ENCODE data around the gene TOX2. TPM values are rescaled to one million over a fixed set of nuclear protein-coding genes. Genes with fewer than 3 reads are reported as not detected.

The TOX2 gene
- total RNA-seq, 1 experiment from 2014 or later: 117 TPM

GRCh38 chr20:43949248-43949647, 34.6 kb downstream of the TOX2 start:
- ChIA-PET CTCF (no interaction called here), POLR2A (ENCODE audit: low non-redundant PET) (no interaction called here)
- peaks cover 63% of the 10 kb centered on the region for H3K4me1 ChIP-seq (ENCODE audit: insufficient read depth, low read length, poor library complexity, severe bottlenecking)
- no TSS peak for BruUV-seq (replicated peaks)
- intact Hi-C loops (cut with micrococcal nuclease; ENCODE audit: unreplicated experiment): no loop called here
- no peaks in the 10 kb centered on the region for H3K9me3 ChIP-seq (ENCODE audit: low read depth, low read length, poor library complexity, severe bottlenecking)
- H3K36me3 ChIP-seq (ENCODE audit: insufficient read depth, low read length, poor library complexity, severe bottlenecking): no peaks in the 10 kb centered on the region
- DNase-seq (ENCODE audit: low spot score): no peak
- peak overlapping the region; percentile 57 for H3K27ac ChIP-seq (ENCODE audit: low read depth, low read length, poor library complexity, severe bottlenecking)
- no peak for TF ChIP-seq EZH2 (IDR thresholded peaks at IDR 0.05; ENCODE audit: borderline replicate concordance, low read depth, low read length, poor library complexity, severe bottlenecking)
- TF ChIP-seq, protein P1, sequence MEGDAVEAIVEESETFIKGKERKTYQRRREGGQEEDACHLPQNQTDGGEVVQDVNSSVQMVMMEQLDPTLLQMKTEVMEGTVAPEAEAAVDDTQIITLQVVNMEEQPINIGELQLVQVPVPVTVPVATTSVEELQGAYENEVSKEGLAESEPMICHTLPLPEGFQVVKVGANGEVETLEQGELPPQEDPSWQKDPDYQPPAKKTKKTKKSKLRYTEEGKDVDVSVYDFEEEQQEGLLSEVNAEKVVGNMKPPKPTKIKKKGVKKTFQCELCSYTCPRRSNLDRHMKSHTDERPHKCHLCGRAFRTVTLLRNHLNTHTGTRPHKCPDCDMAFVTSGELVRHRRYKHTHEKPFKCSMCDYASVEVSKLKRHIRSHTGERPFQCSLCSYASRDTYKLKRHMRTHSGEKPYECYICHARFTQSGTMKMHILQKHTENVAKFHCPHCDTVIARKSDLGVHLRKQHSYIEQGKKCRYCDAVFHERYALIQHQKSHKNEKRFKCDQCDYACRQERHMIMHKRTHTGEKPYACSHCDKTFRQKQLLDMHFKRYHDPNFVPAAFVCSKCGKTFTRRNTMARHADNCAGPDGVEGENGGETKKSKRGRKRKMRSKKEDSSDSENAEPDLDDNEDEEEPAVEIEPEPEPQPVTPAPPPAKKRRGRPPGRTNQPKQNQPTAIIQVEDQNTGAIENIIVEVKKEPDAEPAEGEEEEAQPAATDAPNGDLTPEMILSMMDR (conservative IDR thresholded peaks at IDR 0.05; ENCODE audit: low read depth, low read length): no peak
- no peak overlapping the region for H3K4me3 ChIP-seq (ENCODE audit: low read depth, low read length, poor library complexity, severe bottlenecking)
- no peaks in the 10 kb centered on the region for H3K27me3 ChIP-seq (replicated peaks; ENCODE audit: insufficient read depth, low read depth, low read length, poor library complexity)

- intact Hi-C loops (cut with micrococcal nuclease; ENCODE audit: unreplicated experiment): no loop called here
- no peaks in the 10 kb centered on the region for H3K36me3 ChIP-seq (ENCODE audit: insufficient read depth, low read length, poor library complexity, severe bottlenecking)
- no peaks in the 10 kb centered on the region for H3K27me3 ChIP-seq (replicated peaks; ENCODE audit: insufficient read depth, low read depth, low read length, poor library complexity)
- TF ChIP-seq EZH2 (IDR thresholded peaks at IDR 0.05; ENCODE audit: borderline replicate concordance, low read depth, low read length, poor library complexity, severe bottlenecking): no peak
- TF ChIP-seq, protein P1 (conservative IDR thresholded peaks at IDR 0.05; ENCODE audit: low read depth, low read length): no peak
- CTCF ChIA-PET: no interaction called here
- no TSS peak for BruUV-seq (replicated peaks)
- POLR2A ChIA-PET (ENCODE audit: low non-redundant PET): no interaction called here
- no peaks in the 10 kb centered on the region for H3K9me3 ChIP-seq (ENCODE audit: low read depth, low read length, poor library complexity, severe bottlenecking)
- H3K27ac ChIP-seq (ENCODE audit: low read depth, low read length, poor library complexity, severe bottlenecking): no peak overlapping the region
- no peak for DNase-seq (ENCODE audit: low spot score)
- peaks cover 65% of the 10 kb centered on the region for H3K4me1 ChIP-seq (ENCODE audit: insufficient read depth, low read length, poor library complexity, severe bottlenecking)
- H3K4me3 ChIP-seq (ENCODE audit: low read depth, low read length, poor library complexity, severe bottlenecking): no peak overlapping the region
Measured at GRCh38 chr20:43949741-43950618, 35.3 kb downstream of the TOX2 start.

- DNase-seq (ENCODE audit: low spot score): peak; percentile 51
- TF ChIP-seq, protein P1 (conservative IDR thresholded peaks at IDR 0.05; ENCODE audit: low read depth, low read length): no peak
- no peak for TF ChIP-seq EZH2 (IDR thresholded peaks at IDR 0.05; ENCODE audit: borderline replicate concordance, low read depth, low read length, poor library complexity, severe bottlenecking)
- CTCF ChIA-PET: no interaction called here
- POLR2A ChIA-PET (ENCODE audit: low non-redundant PET): interaction anchor here (0.7 kb wide), 1 partner anchor 501 kb away, joined by 3 read pairs; no protein-coding TSS in a partner anchor
- Histone ChIP-seq H3K36me3 (ENCODE audit: insufficient read depth, low read length, poor library complexity, severe bottlenecking) (peaks cover 6% of the 10 kb centered on the region), H3K9me3 (ENCODE audit: low read depth, low read length, poor library complexity, severe bottlenecking) (no peaks in the 10 kb centered on the region), H3K4me1 (ENCODE audit: insufficient read depth, low read length, poor library complexity, severe bottlenecking) (peaks cover 45% of the 10 kb centered on the region), H3K27me3 (replicated peaks; ENCODE audit: insufficient read depth, low read depth, low read length, poor library complexity) (no peaks in the 10 kb centered on the region), H3K27ac (ENCODE audit: low read depth, low read length, poor library complexity, severe bottlenecking) (peak overlapping the region; percentile 70), H3K4me3 (ENCODE audit: low read depth, low read length, poor library complexity, severe bottlenecking) (no peak overlapping the region)
- intact Hi-C loops (cut with micrococcal nuclease; ENCODE audit: unreplicated experiment): no loop called here
- no TSS peak for BruUV-seq (replicated peaks)
Measured at GRCh38 chr20:43953919-43954592, 39.4 kb downstream of the TOX2 start.

Measured in A673 (cell line).